ENCODE measurements around the gene CTBP2. TPM values are rescaled to one million over a fixed set of nuclear protein-coding genes. Genes with fewer than 3 reads are reported as not detected.
"Not testable (repeated sequence)": the region's sequence is repeated elsewhere in the genome, so short reads cannot be mapped to it uniquely, and the experiment has no call there.

CTBP2 gene
- total RNA-seq, 1 experiment from 2014 or later = 97.2 TPM

DNA sequence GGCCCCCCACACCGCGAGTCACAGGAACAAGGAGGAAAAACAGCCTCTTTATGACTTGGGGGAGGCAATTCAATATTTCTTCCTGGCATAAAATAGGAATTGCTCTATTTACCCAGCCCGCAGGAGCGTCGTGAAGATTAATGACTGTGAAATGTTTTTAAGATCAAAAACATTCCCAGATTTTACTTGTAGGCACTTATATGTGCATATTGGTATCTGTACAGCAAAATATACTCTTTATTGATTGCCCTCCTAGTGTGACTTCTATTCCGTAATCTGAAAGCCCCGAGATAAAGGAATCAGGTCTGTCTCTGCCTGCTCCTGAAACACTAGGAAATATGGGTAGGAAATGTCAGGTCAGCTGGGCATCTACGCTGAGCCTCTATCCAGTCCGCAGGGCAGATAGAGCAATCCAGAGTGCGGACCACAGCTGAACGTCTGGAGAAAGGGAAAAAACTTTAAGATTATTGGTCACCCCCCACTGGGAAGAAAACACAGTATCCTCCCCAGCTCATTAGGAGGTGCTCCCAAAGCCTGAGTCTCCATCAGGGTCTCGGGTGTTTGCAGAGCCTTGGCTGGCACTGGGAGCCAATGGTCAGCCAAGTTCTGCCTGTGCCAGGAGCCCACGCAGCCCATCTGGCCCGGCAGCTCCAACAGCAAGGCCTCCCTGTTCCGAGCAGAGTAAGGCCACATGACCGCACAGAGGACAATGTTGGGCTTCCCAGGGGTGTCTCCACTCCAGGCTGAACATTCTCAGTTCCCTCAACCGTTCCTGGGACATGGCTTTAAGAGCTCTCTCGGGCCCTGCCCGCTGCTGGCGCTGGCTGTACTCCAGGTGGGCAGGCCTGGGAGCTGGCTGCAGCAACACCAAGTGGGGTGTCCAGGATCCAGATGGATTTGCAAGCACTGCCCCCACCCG is 7.7 kb downstream of the CTBP2 start:
- DNase-seq = no peak
- H3K4me1 ChIP-seq = peaks cover 36% of the 10 kb centered on the region
- peaks cover 55% of the 10 kb centered on the region for H3K4me1 Mint-ChIP-seq (ENCODE audit: low read depth, unreplicated experiment)
- H3K27ac Mint-ChIP-seq (ENCODE audit: unreplicated experiment) = peak overlapping the region; percentile 39
- no TSS peak for BruUV-seq (replicated peaks)
- no peak overlapping the region for H3K4me3 Mint-ChIP-seq (ENCODE audit: unreplicated experiment)
- H3K27me3 ChIP-seq (replicated peaks; ENCODE audit: control insufficient read depth, insufficient read depth, low read length) = no peaks in the 10 kb centered on the region
- ChIA-PET POLR2A (no interaction called here), CTCF (no interaction called here)
- H3K9me3 ChIP-seq = no peaks in the 10 kb centered on the region
- TF ChIP-seq, protein P1, sequence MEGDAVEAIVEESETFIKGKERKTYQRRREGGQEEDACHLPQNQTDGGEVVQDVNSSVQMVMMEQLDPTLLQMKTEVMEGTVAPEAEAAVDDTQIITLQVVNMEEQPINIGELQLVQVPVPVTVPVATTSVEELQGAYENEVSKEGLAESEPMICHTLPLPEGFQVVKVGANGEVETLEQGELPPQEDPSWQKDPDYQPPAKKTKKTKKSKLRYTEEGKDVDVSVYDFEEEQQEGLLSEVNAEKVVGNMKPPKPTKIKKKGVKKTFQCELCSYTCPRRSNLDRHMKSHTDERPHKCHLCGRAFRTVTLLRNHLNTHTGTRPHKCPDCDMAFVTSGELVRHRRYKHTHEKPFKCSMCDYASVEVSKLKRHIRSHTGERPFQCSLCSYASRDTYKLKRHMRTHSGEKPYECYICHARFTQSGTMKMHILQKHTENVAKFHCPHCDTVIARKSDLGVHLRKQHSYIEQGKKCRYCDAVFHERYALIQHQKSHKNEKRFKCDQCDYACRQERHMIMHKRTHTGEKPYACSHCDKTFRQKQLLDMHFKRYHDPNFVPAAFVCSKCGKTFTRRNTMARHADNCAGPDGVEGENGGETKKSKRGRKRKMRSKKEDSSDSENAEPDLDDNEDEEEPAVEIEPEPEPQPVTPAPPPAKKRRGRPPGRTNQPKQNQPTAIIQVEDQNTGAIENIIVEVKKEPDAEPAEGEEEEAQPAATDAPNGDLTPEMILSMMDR (IDR thresholded peaks at IDR 0.05; ENCODE audit: insufficient read depth in 1 of 2, low read depth in 1 of 2, low read length in 1 of 2, severe bottlenecking in 1 of 2, unreplicated experiment in 1 of 2) = no peak
- peaks cover 45% of the 10 kb centered on the region for H3K36me3 Mint-ChIP-seq (ENCODE audit: insufficient read depth, unreplicated experiment)
- no peaks in the 10 kb centered on the region for H3K27me3 Mint-ChIP-seq (ENCODE audit: insufficient read depth, unreplicated experiment)
- no peaks in the 10 kb centered on the region for H3K9me3 Mint-ChIP-seq (ENCODE audit: unreplicated experiment)
- intact Hi-C loops (cut with micrococcal nuclease; ENCODE audit: unreplicated experiment) = no loop called here
- no peak overlapping the region for H3K4me3 ChIP-seq (ENCODE audit: low read depth, low read length)
- H3K36me3 ChIP-seq (ENCODE audit: control insufficient read depth, insufficient read depth, low read length) = no peaks in the 10 kb centered on the region; the same call in 1 of the 2 replicates

DNA sequence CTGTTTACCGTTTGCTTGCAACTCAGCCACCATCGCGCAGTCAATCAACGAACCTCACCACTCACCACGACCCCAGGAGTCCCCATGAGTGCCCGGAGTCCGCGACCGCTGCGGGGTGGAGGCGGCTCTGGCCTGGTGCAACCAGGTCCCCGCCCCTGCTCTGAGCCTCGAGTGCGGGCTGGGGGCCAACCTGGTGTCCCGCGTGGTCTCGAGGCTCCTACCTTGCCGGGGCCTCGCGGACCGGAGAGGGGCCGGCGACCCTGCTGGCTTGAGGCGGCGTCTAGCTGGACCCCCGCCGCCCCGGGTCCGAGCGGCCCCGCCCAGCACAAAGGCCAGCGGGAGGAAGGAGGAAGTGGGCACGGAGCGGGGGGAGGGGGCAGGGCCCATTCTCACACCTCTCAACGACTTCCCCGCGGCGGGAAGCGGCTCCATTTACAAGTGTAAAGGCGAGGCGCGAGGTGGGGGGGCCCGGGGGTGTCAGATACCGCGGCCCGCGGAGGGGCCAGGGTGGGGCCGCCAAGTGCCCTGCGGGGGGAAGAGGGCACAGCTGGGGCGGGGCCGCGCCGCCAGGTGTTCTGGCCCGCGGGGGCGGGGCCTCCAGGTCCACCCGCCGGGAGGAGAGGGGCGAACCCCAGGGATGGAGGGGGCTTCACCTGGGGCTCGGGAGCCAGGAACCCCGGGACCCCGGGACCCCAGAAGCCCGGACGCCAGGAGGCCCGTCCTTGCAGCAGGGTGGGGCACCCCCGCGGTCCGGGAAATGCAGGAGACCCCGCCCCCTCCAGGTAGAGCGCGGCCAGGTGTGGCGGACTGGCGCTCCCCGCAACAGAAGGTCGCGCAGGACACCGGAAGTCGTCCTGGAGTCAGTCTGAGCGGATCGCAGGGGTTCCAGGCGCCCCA is 8.6 kb downstream of the CTBP2 start:
- CTCF ChIA-PET = no interaction called here
- no peak overlapping the region for H3K4me3 Mint-ChIP-seq (ENCODE audit: unreplicated experiment)
- H3K9me3 ChIP-seq = no peaks in the 10 kb centered on the region
- no peak for DNase-seq
- peaks cover 33% of the 10 kb centered on the region for H3K4me1 ChIP-seq
- no peak overlapping the region for H3K4me3 ChIP-seq (ENCODE audit: low read depth, low read length)
- H3K36me3 Mint-ChIP-seq (ENCODE audit: insufficient read depth, unreplicated experiment) = peaks cover 53% of the 10 kb centered on the region
- H3K27me3 Mint-ChIP-seq (ENCODE audit: insufficient read depth, unreplicated experiment) = no peaks in the 10 kb centered on the region
- BruUV-seq (replicated peaks) = no TSS peak
- H3K36me3 ChIP-seq (ENCODE audit: control insufficient read depth, insufficient read depth, low read length) = peaks cover 1% of the 10 kb centered on the region; the same call in 1 of the 2 replicates
- intact Hi-C loops (cut with micrococcal nuclease; ENCODE audit: unreplicated experiment) = no loop called here
- no peak overlapping the region for H3K27ac Mint-ChIP-seq (ENCODE audit: unreplicated experiment)
- no peaks in the 10 kb centered on the region for H3K27me3 ChIP-seq (replicated peaks; ENCODE audit: control insufficient read depth, insufficient read depth, low read length)
- no peaks in the 10 kb centered on the region for H3K9me3 Mint-ChIP-seq (ENCODE audit: unreplicated experiment)
- TF ChIP-seq, protein P1 (IDR thresholded peaks at IDR 0.05; ENCODE audit: insufficient read depth in 1 of 2, low read depth in 1 of 2, low read length in 1 of 2, severe bottlenecking in 1 of 2, unreplicated experiment in 1 of 2) = no peak
- H3K4me1 Mint-ChIP-seq (ENCODE audit: low read depth, unreplicated experiment) = peaks cover 51% of the 10 kb centered on the region
- POLR2A ChIA-PET = no interaction called here

DNA sequence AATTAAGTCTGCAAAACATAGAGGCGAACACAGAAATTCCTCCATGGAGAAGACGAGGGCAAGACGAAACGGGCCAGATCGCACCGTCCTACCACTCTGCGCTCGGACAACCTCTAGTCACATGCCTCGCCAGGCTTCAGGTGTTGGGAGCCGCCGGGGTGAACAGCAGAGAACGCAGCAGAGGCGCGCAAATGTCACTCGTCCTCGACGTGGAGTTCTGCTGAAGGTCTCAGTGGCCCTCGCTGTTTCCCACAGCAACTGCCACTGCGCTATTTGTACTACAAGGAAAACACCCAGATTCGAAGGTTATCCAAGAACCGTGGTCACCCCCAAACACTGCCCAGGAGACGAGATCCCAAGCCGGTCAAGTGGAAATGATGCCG is 9.2 kb downstream of the CTBP2 start:
- H3K4me3 Mint-ChIP-seq (ENCODE audit: unreplicated experiment) = no peak overlapping the region
- peaks cover 45% of the 10 kb centered on the region for H3K4me1 Mint-ChIP-seq (ENCODE audit: low read depth, unreplicated experiment)
- no peak overlapping the region for H3K4me3 ChIP-seq (ENCODE audit: low read depth, low read length)
- H3K36me3 ChIP-seq (ENCODE audit: control insufficient read depth, insufficient read depth, low read length) = peaks cover 1% of the 10 kb centered on the region; the same call in 1 of the 2 replicates
- H3K4me1 ChIP-seq = peaks cover 27% of the 10 kb centered on the region
- no peak overlapping the region for H3K27ac Mint-ChIP-seq (ENCODE audit: unreplicated experiment)
- H3K9me3 ChIP-seq = no peaks in the 10 kb centered on the region
- no peak for DNase-seq
- H3K36me3 Mint-ChIP-seq (ENCODE audit: insufficient read depth, unreplicated experiment) = peaks cover 58% of the 10 kb centered on the region
- TF ChIP-seq, protein P1 (IDR thresholded peaks at IDR 0.05; ENCODE audit: insufficient read depth in 1 of 2, low read depth in 1 of 2, low read length in 1 of 2, severe bottlenecking in 1 of 2, unreplicated experiment in 1 of 2) = no peak
- no peaks in the 10 kb centered on the region for H3K27me3 ChIP-seq (replicated peaks; ENCODE audit: control insufficient read depth, insufficient read depth, low read length)
- BruUV-seq (replicated peaks) = no TSS peak
- H3K27me3 Mint-ChIP-seq (ENCODE audit: insufficient read depth, unreplicated experiment) = no peaks in the 10 kb centered on the region
- ChIA-PET POLR2A (no interaction called here), CTCF (no interaction called here)
- H3K9me3 Mint-ChIP-seq (ENCODE audit: unreplicated experiment) = no peaks in the 10 kb centered on the region
- intact Hi-C loops (cut with micrococcal nuclease; ENCODE audit: unreplicated experiment) = no loop called here

DNA sequence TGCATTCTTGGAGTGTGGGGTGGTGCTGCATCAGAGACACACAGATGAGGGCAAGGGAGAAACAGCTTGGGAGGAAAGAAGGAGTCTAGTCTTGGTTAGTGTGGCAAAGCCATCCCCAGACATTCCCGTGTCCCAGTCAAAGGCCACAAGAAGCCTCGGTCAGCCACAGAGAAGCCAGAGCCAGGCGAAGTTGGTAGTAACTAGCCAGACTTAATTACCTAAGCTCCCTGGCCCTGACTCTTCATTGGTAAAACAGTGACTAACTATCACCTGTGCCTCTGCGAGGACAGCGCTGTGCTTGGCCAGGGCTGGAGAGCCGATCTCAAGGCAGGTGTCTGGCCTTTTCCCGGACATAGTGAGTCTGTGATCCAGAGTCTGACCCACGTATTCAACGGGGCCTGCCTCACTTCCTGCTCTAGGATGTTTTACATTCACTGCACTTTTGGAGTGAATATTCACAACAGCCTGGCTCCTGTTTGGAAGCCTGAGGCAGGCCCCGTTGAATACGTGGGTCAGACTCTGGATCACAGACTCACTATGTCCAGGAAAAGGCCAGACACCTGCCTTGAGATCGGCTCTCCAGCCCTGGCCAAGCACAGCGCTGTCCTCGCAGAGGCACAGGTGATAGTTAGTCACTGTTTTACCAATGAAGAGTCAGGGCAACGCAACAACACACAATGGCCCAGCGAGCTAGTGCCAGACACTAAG is 9.8 kb downstream of the CTBP2 start:
- H3K27me3 ChIP-seq (replicated peaks; ENCODE audit: control insufficient read depth, insufficient read depth, low read length); H3K9me3 ChIP-seq; POLR2A ChIA-PET; H3K27ac Mint-ChIP-seq (ENCODE audit: unreplicated experiment); H3K4me3 ChIP-seq (ENCODE audit: low read depth, low read length); H3K36me3 ChIP-seq (ENCODE audit: control insufficient read depth, insufficient read depth, low read length); intact Hi-C loops (cut with micrococcal nuclease; ENCODE audit: unreplicated experiment); H3K9me3 Mint-ChIP-seq (ENCODE audit: unreplicated experiment); CTCF ChIA-PET; BruUV-seq (replicated peaks); H3K4me3 Mint-ChIP-seq (ENCODE audit: unreplicated experiment); DNase-seq; H3K27me3 Mint-ChIP-seq (ENCODE audit: insufficient read depth, unreplicated experiment): not testable (repeated sequence)
- H3K4me1 Mint-ChIP-seq (ENCODE audit: low read depth, unreplicated experiment) = peaks cover 40% of the 10 kb centered on the region
- H3K36me3 Mint-ChIP-seq (ENCODE audit: insufficient read depth, unreplicated experiment) = peaks cover 58% of the 10 kb centered on the region
- H3K4me1 ChIP-seq = peaks cover 21% of the 10 kb centered on the region
